Calu3 (cell line): ENCODE data around the gene CHN2. TPM values are rescaled to one million over a fixed set of nuclear protein-coding genes. Genes with fewer than 3 reads are reported as not detected.
"Not testable (repeated sequence)": the region's sequence is repeated elsewhere in the genome, so short reads cannot be mapped to it uniquely, and the experiment has no call there.

ENCODE experiments used
- BruUV-seq: library from RNA; stranded (reverse); fragments of 400-500 nt; replicated peaks from 2 replicates; lab custom pipeline; 2021; lab: Mats Ljungman, UMichigan
- CTCF ChIA-PET: fragments of 300-600 bp; sonication (Branson Sonifier 250); formaldehyde crosslinking; loops from one replicate; lab custom pipeline; 2022; ENCODE audit warnings: antibody characterized with exemption; lab: Charles Lee
- DNase-seq: peaks from one replicate; pipeline ENCODE4 v3.0.0; 2022
- H3K27ac Mint-ChIP-seq: one replicate; pipeline ENCODE4 v1.8.0; 2022; ENCODE audit warnings: mixed read lengths; ENCODE audit not compliant: unreplicated experiment
- H3K27me3 Mint-ChIP-seq: one replicate; pipeline ENCODE4 v1.8.0; 2022; ENCODE audit warnings: mixed read lengths; ENCODE audit not compliant: unreplicated experiment
- H3K36me3 Mint-ChIP-seq: one replicate; pipeline ENCODE4 v1.8.0; 2022; ENCODE audit warnings: mild to moderate bottlenecking, moderate library complexity, mixed read lengths; ENCODE audit not compliant: insufficient read depth, unreplicated experiment
- H3K4me1 Mint-ChIP-seq: one replicate; pipeline ENCODE4 v1.8.0; 2022; ENCODE audit warnings: mild to moderate bottlenecking, low read depth, mixed read lengths; ENCODE audit not compliant: unreplicated experiment
- H3K4me3 Mint-ChIP-seq: one replicate; pipeline ENCODE4 v1.8.0; 2022; ENCODE audit warnings: mild to moderate bottlenecking, low read depth, moderate library complexity, mixed read lengths; ENCODE audit not compliant: unreplicated experiment
- H3K9me3 Mint-ChIP-seq: one replicate; pipeline ENCODE4 v1.8.0; 2022; ENCODE audit warnings: low read depth, mixed read lengths; ENCODE audit not compliant: unreplicated experiment
- intact Hi-C: fragments of 100-400 bp; cut with micrococcal nuclease; formaldehyde crosslinking; loops from one replicate; pipeline ENCODE4 v1.10.0; 2022; ENCODE audit not compliant: unreplicated experiment
- total RNA-seq: library from RNA; stranded (reverse); gene quantifications from 2 replicates; pipeline ENCODE4 v1.2.3, GENCODE V29; 2022
- TF ChIP-seq, protein P1 (sequence below): fragments of 200-600 bp; IDR thresholded peaks from one replicate; pipeline ENCODE4 v1.8.0; 2022; ENCODE audit warnings: antibody characterized with exemption; ENCODE audit not compliant: unreplicated experiment

Gene CHN2
- total RNA-seq, 1 experiment from 2014 or later, result 12.4 TPM

DNA sequence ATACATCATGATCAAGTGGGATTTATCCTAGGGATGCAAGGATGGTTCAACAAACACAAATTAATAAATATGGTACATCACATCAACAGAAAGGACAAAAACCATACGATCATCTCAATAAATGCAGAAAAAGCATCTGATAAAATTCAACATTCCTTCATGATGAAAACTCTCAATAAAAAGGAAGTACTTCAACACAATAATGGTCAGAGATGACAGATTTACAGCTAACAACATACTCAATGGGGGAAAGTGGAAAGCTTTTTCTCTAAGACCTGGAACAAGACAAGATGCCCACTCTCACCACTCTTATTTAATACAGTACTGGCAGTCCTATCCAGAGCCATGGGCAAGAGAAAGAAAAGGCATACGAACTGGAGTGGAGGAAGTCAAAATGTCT, 329.2 kb downstream of the CHN2 start:
- Mint-ChIP-seq H3K27ac (no peak overlapping the region), H3K36me3 (no peaks in the 10 kb centered on the region), H3K4me1 (no peaks in the 10 kb centered on the region), H3K4me3 (no peak overlapping the region), H3K27me3 (no peaks in the 10 kb centered on the region), H3K9me3 (peaks cover 6% of the 10 kb centered on the region)
- CTCF ChIA-PET, result no interaction called here
- TF ChIP-seq, protein P1, sequence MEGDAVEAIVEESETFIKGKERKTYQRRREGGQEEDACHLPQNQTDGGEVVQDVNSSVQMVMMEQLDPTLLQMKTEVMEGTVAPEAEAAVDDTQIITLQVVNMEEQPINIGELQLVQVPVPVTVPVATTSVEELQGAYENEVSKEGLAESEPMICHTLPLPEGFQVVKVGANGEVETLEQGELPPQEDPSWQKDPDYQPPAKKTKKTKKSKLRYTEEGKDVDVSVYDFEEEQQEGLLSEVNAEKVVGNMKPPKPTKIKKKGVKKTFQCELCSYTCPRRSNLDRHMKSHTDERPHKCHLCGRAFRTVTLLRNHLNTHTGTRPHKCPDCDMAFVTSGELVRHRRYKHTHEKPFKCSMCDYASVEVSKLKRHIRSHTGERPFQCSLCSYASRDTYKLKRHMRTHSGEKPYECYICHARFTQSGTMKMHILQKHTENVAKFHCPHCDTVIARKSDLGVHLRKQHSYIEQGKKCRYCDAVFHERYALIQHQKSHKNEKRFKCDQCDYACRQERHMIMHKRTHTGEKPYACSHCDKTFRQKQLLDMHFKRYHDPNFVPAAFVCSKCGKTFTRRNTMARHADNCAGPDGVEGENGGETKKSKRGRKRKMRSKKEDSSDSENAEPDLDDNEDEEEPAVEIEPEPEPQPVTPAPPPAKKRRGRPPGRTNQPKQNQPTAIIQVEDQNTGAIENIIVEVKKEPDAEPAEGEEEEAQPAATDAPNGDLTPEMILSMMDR, result no peak
- intact Hi-C loops, result no loop called here
- DNase-seq, result no peak
- no TSS peak for BruUV-seq

DNA sequence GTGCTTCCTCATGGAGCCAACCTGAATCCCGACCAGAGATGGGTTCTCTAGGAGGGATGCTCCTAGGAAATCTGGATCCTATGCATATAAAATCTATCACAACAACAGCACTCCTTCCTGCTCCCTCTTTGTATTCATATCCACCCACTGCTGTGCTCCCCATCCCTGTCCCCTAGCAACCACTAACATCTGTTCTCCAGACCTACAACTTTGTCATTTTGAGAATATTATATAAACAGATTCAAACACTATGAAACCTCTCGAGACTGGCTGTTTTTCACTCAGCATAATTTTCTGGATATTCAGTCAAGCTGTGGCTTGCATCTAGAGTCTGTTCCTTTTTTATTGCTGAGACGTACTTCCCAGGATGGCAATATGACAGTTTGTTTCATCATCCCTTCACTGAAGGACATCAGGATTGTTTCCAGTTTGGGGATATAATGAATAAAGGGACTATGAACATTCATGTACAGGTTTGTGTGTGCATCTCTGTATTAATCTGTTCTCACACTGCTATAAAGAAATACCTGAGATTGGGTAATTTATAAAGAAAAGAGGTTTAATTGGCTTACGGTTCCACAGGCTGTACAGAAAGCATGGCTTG, 333.0 kb downstream of the CHN2 start:
- Mint-ChIP-seq H3K4me1 (no peaks in the 10 kb centered on the region), H3K27ac (no peak overlapping the region), H3K27me3 (no peaks in the 10 kb centered on the region), H3K4me3 (no peak overlapping the region), H3K36me3 (no peaks in the 10 kb centered on the region), H3K9me3 (peaks cover 5% of the 10 kb centered on the region)
- no peak for DNase-seq
- CTCF ChIA-PET, result no interaction called here
- intact Hi-C loops, result no loop called here
- TF ChIP-seq, protein P1, result no peak
- BruUV-seq, result no TSS peak

DNA sequence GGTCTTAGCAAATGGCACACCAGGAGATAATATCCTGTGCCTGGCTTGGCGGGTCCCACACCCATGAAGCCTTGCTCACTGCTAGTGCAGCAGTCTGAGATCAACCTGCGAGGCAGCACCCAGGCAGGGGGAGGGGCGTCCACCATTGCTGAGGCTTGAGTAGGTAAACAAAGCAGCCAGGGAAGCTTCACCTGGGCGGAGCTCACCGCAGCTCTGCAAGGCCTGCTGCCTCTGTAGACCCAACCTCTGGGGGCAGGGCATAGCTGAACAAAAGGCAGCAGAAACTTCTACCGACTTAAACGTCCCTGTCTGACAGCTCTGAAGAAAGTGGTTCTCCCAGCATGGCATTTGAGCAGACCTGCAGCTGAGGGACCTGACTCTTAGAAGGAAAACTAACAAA, 334.0 kb downstream of the CHN2 start:
- CTCF ChIA-PET, result interaction anchor here (0.6 kb wide), 1 partner anchor 1047 kb away, joined by 3 read pairs; no protein-coding TSS in a partner anchor
- H3K9me3 Mint-ChIP-seq, H3K27me3 Mint-ChIP-seq, intact Hi-C loops, H3K4me3 Mint-ChIP-seq, BruUV-seq, H3K4me1 Mint-ChIP-seq, H3K27ac Mint-ChIP-seq, H3K36me3 Mint-ChIP-seq, DNase-seq: not testable (repeated sequence)

Other genes with a start within 250 kb of the CHN2 start
- 0.44 and 0.47 TPM in 2 replicates for gene TRIL, start 236.4 kb upstream of the CHN2 start, total RNA-seq
- gene CPVL, start 48.2 kb upstream of the CHN2 start, total RNA-seq, result 43.5 and 62.7 TPM in 2 replicates